RKO (cell line): ENCODE results near the gene CCL24.
"Not testable (repeated sequence)": the region's sequence is repeated elsewhere in the genome, so short reads cannot be mapped to it uniquely, and the experiment has no call there.

Experiments
- DNase-seq: peaks from one replicate; pipeline ENCODE4 v3.0.0-alpha.2; 2016; ENCODE audit warnings: low spot score

The CCL24 gene

GRCh38 chr7:75780647-75781273 is 32.8 kb downstream of the CCL24 start:
- not testable (repeated sequence) for DNase-seq

- DNase-seq, result peak; percentile 55
These were observed 34.1 kb downstream of the CCL24 start for GRCh38 chr7:75779516-75779915.

- not testable (repeated sequence) for DNase-seq
These were observed 34.6 kb downstream of the CCL24 start for GRCh38 chr7:75779035-75779434.

GRCh38 chr7:75776295-75776971 is 37.2 kb downstream of the CCL24 start:
- peak; percentile 47 for DNase-seq

GRCh38 chr7:75773958-75774357 is 39.6 kb downstream of the CCL24 start:
- DNase-seq, result not testable (repeated sequence)

- DNase-seq, result no peak
These were observed 41.2 kb downstream of the CCL24 start, which contains the start of gene CCL26 for GRCh38 chr7:75772081-75773077. Gene CCL26 (minus strand): TSS chr7:75772211. CDS start chr7:75772176, 35 bp downstream.

GRCh38 chr7:75771224-75771623 is 42.4 kb downstream of the CCL24 start:
- peak; percentile 38 for DNase-seq

- peak; percentile 82 for DNase-seq
These were observed 51.2 kb downstream of the CCL24 start for GRCh38 chr7:75762350-75762917.

- not testable (repeated sequence) for DNase-seq
These were observed 51.8 kb downstream of the CCL24 start for GRCh38 chr7:75761801-75762200.
